HG03064 (cell line): ENCODE measurements around the gene GSAP.

ENCODE experiments used
- ATAC-seq: cut with Tn5 transposase; IDR thresholded peaks from one replicate; pipeline ENCODE4 v1.9.1; 2021; ENCODE audit warnings: low read depth; ENCODE audit not compliant: unreplicated experiment

Gene GSAP

GRCh38 chr7:77441046-77441445, 24.9 kb upstream of the GSAP start:
- no peak for ATAC-seq

DNA sequence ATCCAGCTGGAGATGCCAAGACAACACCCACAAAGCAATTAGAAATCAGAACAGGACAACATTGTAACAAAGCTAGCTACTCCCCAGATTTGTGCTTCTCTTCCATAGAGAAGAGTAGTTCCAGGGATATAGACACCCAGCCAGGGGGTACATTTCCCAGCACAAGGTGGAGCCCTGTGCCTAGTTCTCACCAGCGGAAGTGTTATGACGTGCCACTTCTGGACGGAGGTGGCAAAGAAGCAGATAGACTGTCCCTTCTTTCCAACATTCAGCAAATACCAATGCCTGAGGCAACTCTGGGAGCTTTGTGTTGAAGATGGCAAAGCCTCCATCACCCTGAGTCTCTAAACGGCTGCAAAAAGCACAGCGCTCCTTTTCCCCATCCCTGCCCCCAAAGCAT, 23.4 kb upstream of the GSAP start:
- ATAC-seq = no peak

GRCh38 chr7:77438131-77438530, 22.0 kb upstream of the GSAP start:
- no peak for ATAC-seq

GRCh38 chr7:77434570-77435275, 18.6 kb upstream of the GSAP start:
- no peak for ATAC-seq

DNA sequence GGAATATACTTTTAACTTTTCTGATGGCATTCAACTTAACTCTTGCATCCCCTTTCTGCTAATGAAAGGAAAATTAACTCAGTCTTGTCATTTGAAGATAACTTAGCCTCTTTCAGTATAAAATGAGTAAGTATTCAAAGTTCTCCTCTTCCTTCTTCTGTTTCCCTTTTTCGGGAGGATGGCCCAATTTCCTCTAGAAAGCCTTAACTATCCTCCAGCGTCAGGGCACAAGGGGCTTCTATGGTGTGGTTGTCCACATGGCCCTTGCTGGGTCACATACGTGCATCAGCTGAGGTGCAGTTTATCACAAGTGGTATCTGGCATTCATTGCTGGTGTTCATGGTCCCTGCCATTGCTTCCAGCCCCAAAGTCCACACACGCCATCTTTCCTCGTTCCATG, 17.8 kb upstream of the GSAP start:
- ATAC-seq = no peak

- ATAC-seq = no peak
Observed at GRCh38 chr7:77430927-77431326, 14.8 kb upstream of the GSAP start.

DNA sequence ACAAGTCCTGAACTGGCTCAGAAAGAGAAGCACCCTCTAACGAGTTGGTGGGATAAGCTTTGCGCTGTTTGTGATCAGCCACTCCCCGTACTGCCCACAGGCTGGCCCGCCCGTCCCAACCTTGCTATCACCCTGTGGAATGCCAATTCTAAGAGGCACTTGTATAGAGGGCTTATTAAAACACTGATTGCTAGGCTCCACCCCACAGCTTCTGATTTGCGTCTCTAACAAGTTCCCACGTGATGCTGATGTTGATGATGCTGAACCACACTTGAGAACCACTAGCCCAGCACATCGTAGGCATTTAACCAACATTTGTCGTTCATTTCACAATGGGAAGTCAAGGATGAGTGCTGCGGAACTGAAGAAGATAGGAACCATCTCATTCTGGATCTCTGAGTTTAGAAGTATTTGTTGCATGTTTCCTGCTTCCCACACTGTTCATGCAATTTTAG, 12.7 kb upstream of the GSAP start:
- ATAC-seq = no peak

GRCh38 chr7:77427996-77428603, 12.0 kb upstream of the GSAP start:
- no peak for ATAC-seq

GRCh38 chr7:77426521-77427051, 10.4 kb upstream of the GSAP start:
- no peak for ATAC-seq

DNA sequence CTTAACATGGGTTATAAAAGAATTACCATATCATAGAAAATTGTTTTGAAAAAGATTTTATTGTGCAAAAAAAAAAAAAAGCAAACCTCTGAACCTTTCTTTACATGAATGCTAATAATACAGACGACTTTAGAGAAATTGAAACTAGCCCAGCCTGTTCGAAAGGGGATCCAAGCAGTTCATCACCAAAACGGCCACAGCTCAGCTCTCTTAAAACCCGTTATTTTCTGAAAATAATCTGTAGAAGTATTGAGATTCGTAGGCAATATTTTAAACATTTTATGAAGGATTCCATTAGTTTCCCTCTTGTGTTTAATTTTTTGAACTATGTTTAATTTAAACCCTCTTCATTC, 9.9 kb upstream of the GSAP start:
- ATAC-seq = peak; percentile 65

DNA sequence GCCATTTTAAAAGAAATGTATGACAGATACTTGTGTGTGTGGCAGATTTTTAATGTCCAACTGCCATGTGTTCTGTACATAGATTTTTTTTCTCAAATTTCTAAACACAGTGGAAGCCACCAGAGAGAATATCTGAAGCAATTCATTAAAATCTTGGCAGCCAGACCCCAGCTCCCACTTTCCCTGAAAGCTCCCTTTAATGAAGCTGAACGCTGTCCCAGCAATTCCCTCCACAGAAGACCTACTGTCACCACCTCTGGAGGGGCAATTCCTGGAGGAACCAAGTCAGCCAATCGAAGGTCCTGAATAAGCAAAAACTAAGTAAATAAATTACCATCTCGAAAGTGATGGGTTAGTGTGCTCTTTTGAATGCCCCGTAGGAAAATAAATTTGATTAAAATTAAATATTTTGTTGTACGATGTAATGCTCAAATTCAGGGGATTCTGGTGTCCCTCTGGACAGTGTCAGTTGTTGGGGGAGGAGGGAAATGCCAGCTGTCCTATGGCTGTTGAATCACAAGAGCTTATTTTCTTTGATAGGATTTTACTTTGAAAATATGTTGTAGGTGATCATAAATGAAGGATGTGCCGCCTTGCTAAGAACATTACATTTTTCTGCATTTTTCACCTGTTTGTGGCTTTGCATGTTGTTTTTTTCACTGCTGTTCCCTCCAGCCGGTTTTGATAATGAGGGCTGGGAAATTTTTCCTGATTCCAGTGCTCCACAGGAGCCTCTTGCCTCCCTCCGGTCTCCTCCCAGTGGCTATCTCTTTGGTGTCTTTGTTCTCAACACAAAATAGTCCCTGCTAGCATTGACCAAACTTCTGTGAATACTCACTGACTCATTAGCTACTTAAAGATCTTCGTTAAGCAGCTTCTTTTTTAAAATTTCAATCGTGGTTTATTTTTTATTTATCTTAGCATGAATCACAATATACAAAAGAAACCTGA, 9.2 kb upstream of the GSAP start:
- no peak for ATAC-seq

DNA sequence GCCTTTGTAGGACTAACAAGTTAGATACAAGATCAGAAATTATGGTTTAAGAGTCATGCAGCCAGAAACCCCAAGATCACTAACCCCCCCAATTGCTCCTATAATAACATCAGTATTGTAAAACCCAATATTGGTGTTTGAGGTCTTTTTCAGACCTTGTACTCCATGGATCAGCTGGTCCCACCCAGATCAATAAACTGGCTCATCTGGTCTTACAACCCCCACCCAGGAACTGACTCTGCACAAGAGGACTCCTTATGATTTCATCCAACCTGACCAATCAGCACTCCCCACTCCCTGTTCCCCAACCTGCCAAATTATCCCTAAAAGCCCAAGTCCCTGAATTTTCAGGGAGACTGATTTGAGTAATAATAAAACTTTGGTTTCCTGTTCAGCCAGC, 6.4 kb upstream of the GSAP start:
- ATAC-seq = no peak

DNA sequence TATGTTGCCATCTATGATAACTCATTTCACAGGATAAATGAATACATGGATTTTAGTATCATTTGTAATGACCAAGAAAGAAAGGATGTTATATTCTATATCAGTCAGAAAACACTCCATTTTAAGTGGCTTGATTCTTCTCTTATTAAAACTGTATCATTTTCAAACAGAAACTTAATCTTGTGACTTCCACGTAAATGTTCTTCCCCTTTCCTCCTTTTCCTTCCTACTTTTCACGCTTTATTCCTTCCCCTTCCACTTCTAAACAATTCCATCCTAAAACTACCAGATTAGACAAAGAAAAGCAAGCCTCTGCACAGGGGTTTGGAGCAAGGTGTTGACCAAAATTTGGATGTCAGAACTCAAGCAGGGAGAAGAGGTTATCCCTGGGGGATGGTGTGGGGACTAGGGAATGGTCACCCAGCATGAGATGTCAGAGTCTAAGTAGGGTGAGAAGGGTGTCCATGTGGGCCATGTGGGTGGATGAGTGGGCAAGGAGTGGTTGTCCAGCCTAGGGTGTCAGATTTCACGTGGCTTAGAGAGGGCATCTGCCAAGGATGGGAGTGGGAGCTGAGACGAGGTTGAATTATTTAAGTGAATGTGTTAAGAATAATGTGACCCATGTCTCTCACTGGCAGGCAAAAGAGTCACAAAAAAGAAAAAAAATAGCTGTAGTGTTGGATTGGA, 5.0 kb upstream of the GSAP start:
- ATAC-seq = no peak

- no peak for ATAC-seq
Observed at GRCh38 chr7:77420438-77420837, 4.3 kb upstream of the GSAP start.

DNA sequence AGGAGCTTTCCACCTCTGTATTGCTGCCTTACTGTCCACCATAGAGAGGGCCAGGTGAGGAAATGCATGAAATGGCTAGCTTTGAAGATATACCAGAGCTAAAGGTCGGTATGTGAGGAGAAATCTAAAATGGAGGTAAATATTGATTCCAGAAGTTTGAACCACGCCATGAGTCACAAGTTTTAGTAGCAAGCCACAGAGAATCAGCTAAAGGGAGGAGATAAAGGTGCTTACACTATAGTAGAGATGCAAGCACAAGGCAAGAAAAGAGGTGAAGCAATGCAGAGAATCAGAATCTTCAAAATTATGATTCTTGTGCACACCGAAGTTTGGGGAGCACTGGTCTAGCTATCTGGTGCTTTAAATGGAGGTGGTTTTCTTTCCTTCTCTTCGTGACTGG, 3.0 kb upstream of the GSAP start:
- ATAC-seq = no peak

DNA sequence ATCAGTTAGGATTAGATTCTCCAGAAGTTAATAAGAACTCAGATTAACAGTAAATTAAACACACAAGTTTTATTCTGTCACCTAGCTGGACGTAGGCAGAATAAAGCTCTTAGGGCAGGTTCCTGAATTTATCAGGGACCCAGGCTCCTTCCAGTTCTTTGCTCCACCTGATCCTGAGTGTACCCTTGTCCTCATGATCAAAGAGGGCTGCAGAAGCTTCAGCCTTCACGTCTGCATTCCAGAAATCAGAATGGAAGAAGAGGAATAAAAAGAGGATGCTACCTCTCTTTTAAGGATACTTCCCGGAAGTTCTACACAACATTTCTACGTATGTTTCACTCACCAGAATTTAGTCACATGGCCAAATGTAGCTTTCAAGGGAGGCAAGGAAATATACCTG, 1.7 kb upstream of the GSAP start:
- no peak for ATAC-seq

DNA sequence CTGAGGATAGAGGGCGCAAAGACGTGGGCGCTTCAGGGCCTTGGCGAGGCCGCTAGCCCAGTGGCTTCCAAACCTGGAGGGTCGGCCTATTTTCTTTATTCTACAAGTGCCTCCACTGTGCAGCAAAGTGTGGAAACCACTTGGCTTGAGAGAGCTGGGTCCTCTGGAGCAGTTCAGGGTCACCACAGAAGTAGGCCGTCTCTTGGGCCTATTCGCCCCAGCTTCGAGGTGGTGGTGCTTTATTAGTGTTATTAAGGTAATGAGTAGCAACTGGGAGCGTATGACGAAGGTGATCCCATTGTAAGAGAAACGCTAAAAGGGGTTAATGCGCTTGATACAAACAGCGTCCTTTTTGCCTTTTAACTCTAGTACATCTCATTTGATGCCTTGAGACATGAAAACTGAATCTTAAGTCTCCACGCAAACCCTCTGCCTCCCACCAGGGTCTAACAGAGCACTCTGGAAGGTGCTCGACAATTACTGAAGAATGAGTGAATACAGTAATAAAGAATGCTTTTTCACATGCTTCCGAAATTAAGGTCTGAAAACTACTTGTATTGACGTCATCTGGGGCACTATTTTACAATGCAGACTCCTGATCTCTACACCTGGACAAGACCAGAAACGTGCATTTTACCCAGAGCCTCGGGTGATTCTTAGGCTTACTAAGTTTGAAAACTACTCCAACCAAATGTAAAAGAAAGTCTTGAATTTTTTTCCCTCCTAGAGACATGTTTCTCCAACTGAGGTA, 647 bp upstream of the GSAP start:
- ATAC-seq = peak; percentile 13

- ATAC-seq = peak; percentile 28
Observed at GRCh38 chr7:77415476-77415822, 700 bp downstream of the GSAP start.

GRCh38 chr7:77413861-77414424, 2.2 kb downstream of the GSAP start:
- ATAC-seq = no peak

- ATAC-seq = no peak
Observed at GRCh38 chr7:77413128-77413527, 3.0 kb downstream of the GSAP start.
